Liver (tissue), 10 donors: ENCODE measurements around the gene ZNF267. TPM values are rescaled to one million over a fixed set of nuclear protein-coding genes. Genes with fewer than 3 reads are reported as not detected.
"Not testable (repeated sequence)": the region's sequence is repeated elsewhere in the genome, so short reads cannot be mapped to it uniquely, and the experiment has no call there.

ENCODE experiments used
- DNase-seq: peaks from one replicate; pipeline ENCODE4 v3.0.0-alpha.2; 2017; ENCODE audit warnings: low spot score
- H3K27ac ChIP-seq, 2 donors: one replicate each; pipeline ENCODE4 v1.7.0; 2013; ENCODE audit warnings: inconsistent platforms in 2 of 2, low read length in 2 of 2, control low read depth in 1 of 2, low read depth in 1 of 2, mild to moderate bottlenecking in 1 of 2
- H3K27me3 ChIP-seq, 4 donors: one replicate each; pipeline versions ENCODE4 v1.6.1 to v1.7.0; 2013; ENCODE audit warnings: low read length in 3 of 4, inconsistent platforms in 1 of 4, mild to moderate bottlenecking in 1 of 4, moderate library complexity in 1 of 4; ENCODE audit not compliant: control insufficient read depth in 4 of 4, insufficient read depth in 4 of 4
- H3K36me3 ChIP-seq, 4 donors: one replicate each; pipeline versions ENCODE4 v1.6.1 to v1.7.0; 2013; ENCODE audit warnings: low read length in 3 of 4, mild to moderate bottlenecking in 3 of 4, low read depth in 1 of 4, moderate library complexity in 1 of 4; ENCODE audit not compliant: control insufficient read depth in 4 of 4, insufficient read depth in 3 of 4
- H3K4me1 ChIP-seq, 4 donors: one replicate each; pipeline versions ENCODE4 v1.6.1 to v1.7.0; 2013; ENCODE audit warnings: low read length in 3 of 4, mild to moderate bottlenecking in 3 of 4, moderate library complexity in 1 of 4; ENCODE audit not compliant: control insufficient read depth in 4 of 4, insufficient read depth in 4 of 4
- H3K4me3 ChIP-seq, 3 donors: one replicate each; pipeline versions ENCODE4 v1.6.1 to v1.7.0; 2013; ENCODE audit warnings: low read length in 3 of 3, control low read depth in 1 of 3, low read depth in 1 of 3, mild to moderate bottlenecking in 1 of 3
- H3K9ac ChIP-seq, 2 donors: one replicate each; pipeline ENCODE4 v1.7.0; 2013; ENCODE audit warnings: low read length in 2 of 2, mild to moderate bottlenecking in 2 of 2, moderate library complexity in 2 of 2, control low read depth in 1 of 2, low read depth in 1 of 2
- H3K9me3 ChIP-seq, 4 donors: one replicate each; pipeline versions ENCODE4 v1.6.1 to v1.7.0; 2013; ENCODE audit warnings: low read length in 3 of 4; ENCODE audit not compliant: control insufficient read depth in 4 of 4
- CTCF ChIP-seq: fragments of 150-350 bp; IDR thresholded peaks from 2 replicates; pipeline ENCODE4 v1.5.1; 2017; ENCODE audit warnings: improper control_type of control experiment, low read depth, low read length; ENCODE audit not compliant: missing input control
- WGBS: extraction: QIAGEN DNeasy Blood & Tissue Kit; methylation state at CpG from one replicate; pipeline ENCODE4 v1.1.7; 2013; 5-methylcytosine and 5-hydroxymethylcytosine counted together
- polyA plus RNA-seq, 2 donors: library from polyadenylated mRNA; stranded (reverse) in 1 of 2; unstranded in 1 of 2; fragments of 200-250 nt in 1 of 2; fragments of >200 nt in 1 of 2; fragmentation: Nextera tagmentation in 1 of 2; extraction: Ambion mirVana in 1 of 2; gene quantifications; one replicate each; pipeline versions ENCODE4 v1.2.1 to v1.2.3, GENCODE V29; 2013 to 2015
- small RNA-seq: library from RNA; depleted of rRNA; stranded (forward); fragments of <200 nt; gene quantifications from one replicate; pipeline ENCODE3, GENCODE V24; 2014
- total RNA-seq, 2 donors: library from RNA; depleted of rRNA; stranded (reverse); fragments of >200 nt; gene quantifications; one replicate each; pipeline ENCODE4 v1.2.3, GENCODE V29; 2014
- donor health status: healthy.
- donor health status: healthy.
- donor health status: healthy.
- donor health status: healthy.
- donor health status: healthy.

ZNF267 gene
- total and polyA plus RNA-seq, 4 donors = 1.9 to 9.0 (median 3.7) TPM

DNA sequence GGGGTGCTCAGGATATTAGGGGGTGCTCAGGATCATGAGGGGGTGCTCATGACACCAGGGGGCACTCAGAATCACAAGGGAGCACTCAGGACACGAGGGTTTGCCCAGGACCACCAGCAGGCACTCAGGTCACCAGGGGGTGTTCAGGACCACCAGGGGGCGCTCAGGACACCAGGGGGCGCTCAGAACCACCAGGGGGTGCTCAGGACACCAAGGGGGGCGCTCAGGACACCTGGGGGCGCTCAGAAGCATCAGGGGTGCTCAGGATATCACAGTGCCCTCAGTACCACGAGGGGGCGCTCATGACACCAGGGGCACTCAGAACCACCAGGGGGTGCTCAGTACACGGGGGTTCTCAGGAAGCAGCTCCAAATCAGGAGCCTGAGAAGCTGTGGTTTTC is 82.6 kb downstream of the ZNF267 start:
- H3K4me3 ChIP-seq, H3K36me3 ChIP-seq, H3K4me1 ChIP-seq, DNase-seq, H3K9me3 ChIP-seq, H3K27me3 ChIP-seq, H3K27ac ChIP-seq, H3K9ac ChIP-seq: not testable (repeated sequence)
- TF ChIP-seq CTCF = peak; percentile 1
- 32% methylated on average over 7 of the region's 8 CpGs for WGBS

DNA sequence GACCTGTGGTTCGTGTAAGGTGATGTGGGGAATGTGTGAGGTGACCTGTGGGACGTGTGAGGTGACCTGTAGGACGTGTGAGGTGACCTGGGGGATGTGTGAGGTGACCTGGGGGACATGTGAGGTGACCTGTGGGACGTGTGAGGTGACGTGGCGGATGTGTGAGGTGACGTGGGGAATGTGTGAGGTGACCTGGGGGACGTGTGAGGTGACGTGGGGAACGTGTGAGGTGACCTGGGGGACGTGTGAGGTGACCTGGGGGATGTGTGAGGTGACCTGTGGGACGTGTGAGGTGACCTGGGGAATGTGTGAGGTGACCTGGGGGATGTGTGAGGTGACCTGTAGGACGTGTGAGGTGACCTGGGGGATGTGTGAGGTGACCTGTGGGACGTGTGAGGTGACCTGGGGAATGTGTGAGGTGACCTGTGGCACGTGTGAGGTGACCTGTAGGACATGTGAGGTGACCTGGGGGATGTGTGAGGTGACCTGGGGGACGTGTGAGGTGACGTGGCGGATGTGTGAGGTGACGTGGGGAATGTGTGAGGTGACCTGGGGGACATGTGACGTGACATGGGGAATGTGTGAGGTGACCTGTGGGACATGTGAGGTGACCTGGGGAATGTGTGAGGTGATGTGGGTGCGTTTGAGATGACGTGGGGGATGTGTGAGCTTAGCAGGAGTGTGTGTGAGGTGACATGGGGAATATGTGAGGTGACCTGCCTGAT is 86.7 kb downstream of the ZNF267 start:
- H3K9me3 ChIP-seq, H3K4me1 ChIP-seq, H3K27ac ChIP-seq, DNase-seq, H3K9ac ChIP-seq, H3K4me3 ChIP-seq, H3K36me3 ChIP-seq, H3K27me3 ChIP-seq: not testable (repeated sequence)
- WGBS = 64% methylated on average over 22 of the region's 22 CpGs

Small RNA genes within 50 kb of the gene (small RNA-seq; reads per million reads assigned to genes)
- gene AC034105.2 = not detected
- gene AC034105.4 = not detected
